GM18909 (cell line): Measurements from ENCODE around the gene ZNFX1.
"Not testable (repeated sequence)": the region's sequence is repeated elsewhere in the genome, so short reads cannot be mapped to it uniquely, and the experiment has no call there.

Experiments used
- ATAC-seq: cut with Tn5 transposase; IDR thresholded peaks from one replicate; pipeline ENCODE4 v1.9.1; 2021; ENCODE audit warnings: mild to moderate bottlenecking; ENCODE audit not compliant: unreplicated experiment, poor library complexity

Gene ZNFX1

GRCh38 chr20:49294002-49294654, 16.3 kb upstream of the ZNFX1 start:
- not testable (repeated sequence) for ATAC-seq

GRCh38 chr20:49293122-49293521, 15.3 kb upstream of the ZNFX1 start:
- ATAC-seq, result no peak

GRCh38 chr20:49292010-49292409, 14.2 kb upstream of the ZNFX1 start:
- no peak for ATAC-seq

- ATAC-seq, result no peak
These were observed 13.3 kb upstream of the ZNFX1 start for GRCh38 chr20:49291200-49291599.

GRCh38 chr20:49290608-49291191, 12.8 kb upstream of the ZNFX1 start:
- no peak for ATAC-seq

GRCh38 chr20:49288784-49289696, 11.2 kb upstream of the ZNFX1 start:
- ATAC-seq, result no peak

- no peak for ATAC-seq
These were observed 10.4 kb upstream of the ZNFX1 start for GRCh38 chr20:49288250-49288751.

- no peak for ATAC-seq
These were observed 9.8 kb upstream of the ZNFX1 start for GRCh38 chr20:49287555-49288249.

GRCh38 chr20:49286689-49287551, 9.1 kb upstream of the ZNFX1 start:
- ATAC-seq, result no peak

GRCh38 chr20:49285813-49286494, 8.1 kb upstream of the ZNFX1 start:
- no peak for ATAC-seq

- no peak for ATAC-seq
These were observed 7.4 kb upstream of the ZNFX1 start for GRCh38 chr20:49285233-49285668.

- no peak for ATAC-seq
These were observed 7.0 kb upstream of the ZNFX1 start for GRCh38 chr20:49284818-49285217.

GRCh38 chr20:49283703-49284625, 6.1 kb upstream of the ZNFX1 start:
- ATAC-seq, result no peak

- no peak for ATAC-seq
These were observed 5.4 kb upstream of the ZNFX1 start for GRCh38 chr20:49283176-49283702.

- ATAC-seq, result no peak
These were observed 4.8 kb upstream of the ZNFX1 start for GRCh38 chr20:49282584-49283171.

- ATAC-seq, result no peak
These were observed 4.1 kb upstream of the ZNFX1 start for GRCh38 chr20:49281913-49282467.
